ENCODE data around the gene PM20D2. TPM values are rescaled to one million over a fixed set of nuclear protein-coding genes. Genes with fewer than 3 reads are reported as not detected.

PM20D2 gene
- total RNA-seq (2022; extraction: Qiagen RNA extraction) = 9.3 to 16.4 TPM (median 13.8 TPM) in 5 replicates

GRCh38 chr6:89145956-89146717 is at the start of gene PM20D2:
TSS of gene PM20D2 (plus strand) at chr6:89146055. CDS start at chr6:89146145, 90 bp downstream.

GRCh38 chr6:89117211-89118108 is 28.4 kb upstream of the PM20D2 start, which contains the start of gene SRSF12:
TSS of gene SRSF12 (minus strand) at chr6:89118071. CDS start at chr6:89117887, 184 bp downstream.

Other genes starting within 250 kb of the PM20D2 start
- 7.0 to 11.7 TPM (median 8.5 TPM) in 5 replicates for gene RNGTT, start 182.4 kb upstream of the PM20D2 start, total RNA-seq (2022; extraction: Qiagen RNA extraction)
- gene PNRC1, start 65.3 kb upstream of the PM20D2 start, total RNA-seq (2022; extraction: Qiagen RNA extraction) = 25.4 to 39.2 TPM (median 35.3 TPM) in 5 replicates
- 1.3 to 2.2 TPM (median 1.7 TPM) in 5 replicates for gene SRSF12, start 28.0 kb upstream of the PM20D2 start, total RNA-seq (2022; extraction: Qiagen RNA extraction)
- gene GABRR1, start 71.3 kb downstream of the PM20D2 start, total RNA-seq (2022; extraction: Qiagen RNA extraction) = not detected in 5 replicates
- 0.06 to 0.09 TPM in 2 of 5 replicates, not detected in the others for gene GABRR2, start 169.2 kb downstream of the PM20D2 start, total RNA-seq (2022; extraction: Qiagen RNA extraction)
- gene UBE2J1, start 206.7 kb downstream of the PM20D2 start, total RNA-seq (2022; extraction: Qiagen RNA extraction) = 12.1 to 17.4 TPM (median 14.5 TPM) in 5 replicates